Breast epithelium (tissue), 4 donors: ENCODE measurements around the gene PMPCA. TPM values are rescaled to one million over a fixed set of nuclear protein-coding genes. Genes with fewer than 3 reads are reported as not detected.

Experiments used
- DNase-seq, 2 donors: peaks; one replicate each; pipeline ENCODE4 v3.0.0-alpha.2; 2019; ENCODE audit warnings: low spot score in 2 of 2
- H3K27ac ChIP-seq, 2 donors: fragments of 200-600 bp; sonication (generic) in 1 of 2; one replicate each; pipeline ENCODE4 v1.5.1; 2016 to 2019; ENCODE audit warnings: mild to moderate bottlenecking in 1 of 2
- H3K27me3 ChIP-seq, 2 donors: fragments of 200-600 bp; sonication (generic) in 1 of 2; one replicate each; pipeline versions ENCODE4 v1.5.1 to v1.6.0; 2017 to 2019; ENCODE audit warnings: control low read depth in 1 of 2, mild to moderate bottlenecking in 1 of 2
- H3K36me3 ChIP-seq: fragments of 200-600 bp; one replicate; pipeline ENCODE4 v1.5.1; 2019
- H3K4me1 ChIP-seq, 2 donors: fragments of 200-600 bp; sonication (generic); one replicate each; pipeline ENCODE4 v1.5.1; 2016 to 2019; ENCODE audit warnings: control low read depth in 1 of 2
- H3K4me3 ChIP-seq, 3 donors: fragments of 200-600 bp; sonication (generic); 1 replicate in 2 of 3; 2 replicates in 1 of 3; pipeline ENCODE4 v1.5.1; 2016 to 2019; ENCODE audit warnings: mild to moderate bottlenecking in 3 of 3, moderate library complexity in 2 of 3
- H3K9me3 ChIP-seq, 2 donors: fragments of 200-600 bp; sonication (generic) in 1 of 2; one replicate each; pipeline ENCODE4 v1.5.1; 2016 to 2019; ENCODE audit warnings: control low read depth in 1 of 2
- POLR2A ChIP-seq: fragments of 450-650 bp; IDR thresholded peaks from one replicate; pipeline ENCODE4 v1.6.1; 2016; ENCODE audit warnings: antibody characterized with exemption, mild to moderate bottlenecking, moderate library complexity
- POLR2AphosphoS5 ChIP-seq, 3 donors: sonication (generic); formaldehyde crosslinking; IDR thresholded peaks; one replicate each; pipeline ENCODE4 v1.6.1; 2017; ENCODE audit warnings: antibody characterized with exemption in 3 of 3
- intact Hi-C: fragments of 100-400 bp; cut with DNase I; formaldehyde crosslinking; loops from one replicate; pipeline ENCODE4 v1.15.1; 2023; ENCODE audit warnings: low total_unique reads
- total RNA-seq, 3 donors: library from RNA; depleted of rRNA; stranded (reverse); fragments of >200 nt; gene quantifications; one replicate each; pipeline ENCODE4 v1.1.0, GENCODE V29; 2016
- TF ChIP-seq, protein P1 (sequence below), 3 donors: fragments of 450-650 bp; IDR thresholded peaks; one replicate each; pipeline ENCODE4 v1.5.1; 2016 to 2017; ENCODE audit warnings: antibody characterized with exemption in 3 of 3, mild to moderate bottlenecking in 3 of 3, moderate library complexity in 3 of 3

PMPCA gene
- total RNA-seq, 3 donors from 2014 or later: 31.4 to 37.0 (median 35.1) TPM

DNA sequence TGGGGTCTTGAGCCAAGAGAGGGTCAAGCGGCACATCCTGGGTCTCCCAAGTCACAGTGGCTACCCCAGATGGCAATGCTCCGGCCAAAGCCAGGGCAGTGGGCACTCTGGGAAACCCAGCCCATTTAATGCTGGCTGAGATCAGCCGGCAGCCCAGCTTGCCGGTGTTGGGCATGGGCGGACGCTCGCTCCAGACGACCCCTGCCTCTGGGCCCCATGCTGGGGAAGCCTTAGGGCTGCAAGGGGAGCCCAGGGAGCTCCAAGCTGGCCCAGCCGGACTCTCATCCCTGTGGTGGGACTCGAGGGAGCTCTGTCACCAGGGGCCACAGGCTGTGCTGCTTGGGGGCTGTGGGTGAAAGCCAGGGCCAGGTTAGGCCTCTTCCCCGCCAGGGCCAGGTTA is 31.1 kb upstream of the PMPCA start:
- Histone ChIP-seq H3K36me3 (no peaks in the 10 kb centered on the region), H3K4me1 (no peaks in the 10 kb centered on the region), H3K9me3 (no peaks in the 10 kb centered on the region), H3K4me3 (no peak overlapping the region), H3K27ac (no peak overlapping the region), H3K27me3 (no peaks in the 10 kb centered on the region)
- TF ChIP-seq POLR2A: no peak
- no peak for TF ChIP-seq POLR2AphosphoS5 (IDR thresholded peaks at IDR 0.05)
- TF ChIP-seq, protein P1, sequence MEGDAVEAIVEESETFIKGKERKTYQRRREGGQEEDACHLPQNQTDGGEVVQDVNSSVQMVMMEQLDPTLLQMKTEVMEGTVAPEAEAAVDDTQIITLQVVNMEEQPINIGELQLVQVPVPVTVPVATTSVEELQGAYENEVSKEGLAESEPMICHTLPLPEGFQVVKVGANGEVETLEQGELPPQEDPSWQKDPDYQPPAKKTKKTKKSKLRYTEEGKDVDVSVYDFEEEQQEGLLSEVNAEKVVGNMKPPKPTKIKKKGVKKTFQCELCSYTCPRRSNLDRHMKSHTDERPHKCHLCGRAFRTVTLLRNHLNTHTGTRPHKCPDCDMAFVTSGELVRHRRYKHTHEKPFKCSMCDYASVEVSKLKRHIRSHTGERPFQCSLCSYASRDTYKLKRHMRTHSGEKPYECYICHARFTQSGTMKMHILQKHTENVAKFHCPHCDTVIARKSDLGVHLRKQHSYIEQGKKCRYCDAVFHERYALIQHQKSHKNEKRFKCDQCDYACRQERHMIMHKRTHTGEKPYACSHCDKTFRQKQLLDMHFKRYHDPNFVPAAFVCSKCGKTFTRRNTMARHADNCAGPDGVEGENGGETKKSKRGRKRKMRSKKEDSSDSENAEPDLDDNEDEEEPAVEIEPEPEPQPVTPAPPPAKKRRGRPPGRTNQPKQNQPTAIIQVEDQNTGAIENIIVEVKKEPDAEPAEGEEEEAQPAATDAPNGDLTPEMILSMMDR (IDR thresholded peaks at IDR 0.05): no peak
- intact Hi-C loops: no loop called here
- DNase-seq: no peak

DNA sequence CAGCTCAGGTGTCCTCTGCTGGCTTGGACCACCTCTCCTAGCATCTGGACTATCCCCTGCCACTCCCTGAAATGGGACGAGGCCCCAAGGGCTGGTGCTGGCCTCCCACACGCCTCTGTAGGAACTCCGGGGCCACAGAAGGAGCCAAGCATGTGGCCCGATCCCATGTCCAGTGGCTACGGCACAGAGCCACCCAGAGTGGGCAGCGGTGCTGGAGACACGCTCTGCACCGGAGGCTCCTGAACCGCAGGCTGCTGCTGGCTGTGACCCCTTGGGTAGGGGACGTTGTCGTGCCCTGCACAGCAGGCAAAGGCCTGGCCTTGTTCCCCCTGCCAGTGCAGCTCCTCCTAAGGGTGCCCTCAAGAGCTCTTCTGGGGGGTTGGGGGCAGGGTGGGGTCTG is 30.6 kb upstream of the PMPCA start:
- H3K27ac ChIP-seq: no peak overlapping the region
- intact Hi-C loops: loop anchor here (2.0 kb wide), 1 partner anchor 141 kb away; no protein-coding TSS in a partner anchor
- H3K4me1 ChIP-seq: no peaks in the 10 kb centered on the region
- H3K4me3 ChIP-seq: no peak overlapping the region
- no peaks in the 10 kb centered on the region for H3K27me3 ChIP-seq
- TF ChIP-seq POLR2A (no peak), POLR2AphosphoS5 (IDR thresholded peaks at IDR 0.05) (no peak)
- TF ChIP-seq, protein P1 (IDR thresholded peaks at IDR 0.05): no peak
- no peaks in the 10 kb centered on the region for H3K9me3 ChIP-seq
- H3K36me3 ChIP-seq: no peaks in the 10 kb centered on the region
- DNase-seq: no peak

DNA sequence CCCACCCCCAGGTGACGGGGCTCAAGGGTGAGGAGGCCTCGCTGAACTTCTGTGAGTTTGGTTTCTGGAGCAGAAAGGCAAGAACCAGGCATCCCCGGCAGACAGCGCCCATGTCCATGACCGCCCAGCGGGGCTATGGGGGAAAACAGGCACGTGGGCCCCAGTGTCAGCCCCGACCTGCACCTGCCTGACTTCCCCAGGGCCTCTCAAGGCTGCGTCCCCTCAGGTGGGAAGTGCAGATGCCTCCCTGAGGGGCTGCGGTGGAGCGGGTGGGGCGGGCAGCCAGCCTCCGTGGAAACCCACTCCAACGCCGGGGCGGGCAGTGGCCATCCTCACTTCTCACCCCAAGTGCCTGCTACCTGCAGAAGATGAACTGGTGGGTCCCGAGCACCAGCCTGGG is 30.1 kb upstream of the PMPCA start:
- Histone ChIP-seq H3K4me3 (no peak overlapping the region), H3K4me1 (no peaks in the 10 kb centered on the region), H3K27ac (no peak overlapping the region), H3K27me3 (no peaks in the 10 kb centered on the region), H3K9me3 (no peaks in the 10 kb centered on the region), H3K36me3 (no peaks in the 10 kb centered on the region)
- DNase-seq: no peak
- intact Hi-C loops: loop anchor here (2.0 kb wide), 1 partner anchor 142 kb away; no protein-coding TSS in a partner anchor
- TF ChIP-seq, protein P1 (IDR thresholded peaks at IDR 0.05): no peak
- no peak for TF ChIP-seq POLR2AphosphoS5 (IDR thresholded peaks at IDR 0.05)
- TF ChIP-seq POLR2A: no peak

DNA sequence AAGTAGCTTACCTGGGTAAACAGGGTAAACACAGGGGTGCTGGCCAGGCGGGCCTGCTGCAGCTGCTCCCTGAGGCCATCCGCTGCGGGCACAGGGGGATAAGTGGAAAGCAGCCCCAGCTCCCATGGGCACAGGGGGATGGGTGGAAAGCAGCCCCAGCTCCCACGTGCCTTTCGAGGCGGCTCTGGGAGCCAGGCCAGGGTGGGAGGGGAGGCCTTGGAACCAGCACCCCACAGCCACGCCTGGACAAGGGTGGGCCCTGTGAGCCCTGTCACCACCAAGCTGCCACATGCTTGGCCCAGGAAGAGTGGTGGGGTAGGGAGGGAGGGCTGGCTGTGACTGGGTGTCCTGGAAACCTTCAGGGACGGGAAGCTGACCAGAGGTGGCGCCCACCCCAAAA is 29.1 kb upstream of the PMPCA start:
- no peaks in the 10 kb centered on the region for H3K27me3 ChIP-seq
- no peaks in the 10 kb centered on the region for H3K4me1 ChIP-seq
- H3K27ac ChIP-seq: no peak overlapping the region
- intact Hi-C loops: loop anchor here (2.0 kb wide), 1 partner anchor 143 kb away; no protein-coding TSS in a partner anchor
- TF ChIP-seq, protein P1 (IDR thresholded peaks at IDR 0.05): no peak
- TF ChIP-seq POLR2A: no peak
- no peak for TF ChIP-seq POLR2AphosphoS5 (IDR thresholded peaks at IDR 0.05)
- H3K4me3 ChIP-seq: no peak overlapping the region
- no peaks in the 10 kb centered on the region for H3K36me3 ChIP-seq
- no peaks in the 10 kb centered on the region for H3K9me3 ChIP-seq
- no peak for DNase-seq

DNA sequence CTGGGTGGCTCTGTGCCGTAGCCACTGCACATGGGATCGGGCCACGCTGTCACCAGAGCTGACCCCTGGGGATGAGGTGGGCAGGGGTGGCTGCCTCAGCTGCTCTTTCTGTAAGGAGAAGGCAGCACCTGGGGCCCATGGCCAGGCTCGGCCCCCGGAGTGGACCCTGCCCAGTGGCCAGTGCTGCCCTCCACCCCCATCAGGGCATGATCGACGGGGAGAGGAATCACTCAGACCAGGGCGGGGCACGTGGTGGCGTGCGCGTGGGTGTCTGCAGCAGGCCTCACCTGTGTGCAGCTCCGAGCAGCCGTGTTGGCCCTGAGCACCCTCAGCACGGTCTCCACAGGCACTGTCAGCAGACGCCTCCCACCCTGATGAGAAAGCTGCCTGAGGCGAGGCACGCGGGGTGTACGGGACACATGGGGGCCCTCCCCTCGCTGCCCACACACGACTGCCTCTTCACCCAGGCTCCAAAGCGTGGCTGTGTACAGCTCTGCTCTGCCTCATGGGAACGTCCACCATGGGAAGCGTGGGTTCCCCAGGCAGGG is 28.4 kb upstream of the PMPCA start:
- H3K4me1 ChIP-seq: no peaks in the 10 kb centered on the region
- H3K27me3 ChIP-seq: no peaks in the 10 kb centered on the region
- no peak overlapping the region for H3K27ac ChIP-seq
- H3K36me3 ChIP-seq: no peaks in the 10 kb centered on the region
- TF ChIP-seq POLR2A (no peak), POLR2AphosphoS5 (IDR thresholded peaks at IDR 0.05) (no peak)
- TF ChIP-seq, protein P1 (IDR thresholded peaks at IDR 0.05): no peak
- DNase-seq: no peak
- no peaks in the 10 kb centered on the region for H3K9me3 ChIP-seq
- intact Hi-C loops: loop anchor here (2.0 kb wide), 1 partner anchor 143 kb away; no protein-coding TSS in a partner anchor
- no peak overlapping the region for H3K4me3 ChIP-seq
